Measurements from ENCODE around the gene FAM180A. TPM values are rescaled to one million over a fixed set of nuclear protein-coding genes. Genes with fewer than 3 reads are reported as not detected.

The FAM180A gene
- total and polyA plus RNA-seq, 2 of the 8 experiments (the other 6 are each of a cell fraction or from before 2014, with no cell fraction given): not detected

- H2AFZ ChIP-seq (ENCODE audit: low read length): no peak overlapping the region
- H3K27ac ChIP-seq (ENCODE audit: low read depth, low read length): no peak overlapping the region
- no peaks in the 10 kb centered on the region for H3K9me3 ChIP-seq (ENCODE audit: insufficient read depth in 2 of 2, low read depth in 1 of 2, low read length in 1 of 2)
- POLR2A ChIA-PET (ENCODE audit: partially characterized antibody): interaction anchor here (1.5 kb wide), 1 partner anchor 21 kb away, joined by 4 read pairs; the partner anchor contains the start of gene STMP1
- 96% methylated on average over 3 of the region's 3 CpGs; no CpG with 5 or more reads in 1 of the 2 experiments for WGBS, 2 experiments (ENCODE audit: extremely low coverage in 1 of 2, insufficient coverage in 1 of 2, insufficient read length in 1 of 2, insufficient replicate concordance in 2 of 2, low coverage in 1 of 2, low lambda C conversion rate in 2 of 2, missing lambda C conversion rate in 1 of 2)
- H2BK120ac ChIP-seq (replicated peaks; ENCODE audit: low read depth, low read length): no peak overlapping the region
- no peak overlapping the region for H3K23ac ChIP-seq (ENCODE audit: insufficient read length)
- no peak overlapping the region for H3K4me2 ChIP-seq (ENCODE audit: insufficient read depth in 1 of 2, low read depth in 2 of 2, low read length in 2 of 2)
- H3K4me1 ChIP-seq (replicated peaks in 1 of 4; ENCODE audit: control insufficient read depth in 3 of 4, insufficient read depth in 4 of 4, low read length in 3 of 4): peaks cover 0 to 3% (median 0%) of the 10 kb centered on the region in 4 experiments; a peak in 2 of 7 replicates
- H3K18ac ChIP-seq (ENCODE audit: extremely low read depth, low read length): no peak overlapping the region
- H2BK20ac ChIP-seq (ENCODE audit: low read length): no peak overlapping the region
- FAIRE-seq (no peak), DNase-seq (ENCODE audit: low read depth in 1 of 2, low spot score in 2 of 2) (no peak)
- H3K56ac ChIP-seq (replicated peaks; ENCODE audit: insufficient read length, low read depth, low read length): no peak overlapping the region
- no peak overlapping the region for H4K8ac ChIP-seq (ENCODE audit: extremely low read depth, insufficient read depth, low read length)
- H3K79me2 ChIP-seq (ENCODE audit: control insufficient read depth in 1 of 2, insufficient read depth in 2 of 2, low read length in 2 of 2): no peaks in the 10 kb centered on the region; a peak in 1 of 4 replicates
- CTCF ChIA-PET (ENCODE audit: partially characterized antibody): interaction anchor here (1.4 to 5.9 kb wide), 4 partner anchors 11 to 60 kb away, joined by 7 to 89 read pairs (median 10); no protein-coding TSS in a partner anchor
- no peaks in the 10 kb centered on the region for H3K23me2 ChIP-seq (ENCODE audit: low read depth, low read length)
- H3K4me3 ChIP-seq (ENCODE audit: extremely low read depth in 1 of 4, insufficient read depth in 2 of 4, low read depth in 3 of 4, low read length in 4 of 4): no peak overlapping the region
- no peak overlapping the region for H2BK12ac ChIP-seq (ENCODE audit: low read depth, low read length)
- no peak overlapping the region for H3K14ac ChIP-seq (ENCODE audit: insufficient read length)
- no peaks in the 10 kb centered on the region for H3K27me3 ChIP-seq (replicated peaks in 1 of 4; ENCODE audit: control insufficient read depth in 3 of 4, extremely low read depth in 1 of 4, insufficient read depth in 3 of 4, low read length in 3 of 4)
- no peak overlapping the region for H4K91ac ChIP-seq (replicated peaks; ENCODE audit: insufficient read length, low read length)
- TF ChIP-seq BCL11A (IDR thresholded peaks at IDR 0.05; ENCODE audit: low read depth in 2 of 2, low read length in 2 of 2): no peak
- TF ChIP-seq MAX (IDR thresholded peaks at IDR 0.05): no peak
- TF ChIP-seq PHF8 (conservative IDR thresholded peaks at IDR 0.05; ENCODE audit: low read depth, low read length): no peak
- TF ChIP-seq HDAC2 (IDR thresholded peaks at IDR 0.05; ENCODE audit: borderline replicate concordance in 1 of 2, low read depth in 2 of 2, low read length in 2 of 2): no peak
- TF ChIP-seq FOSL1 (IDR thresholded peaks at IDR 0.05; ENCODE audit: insufficient read depth, low read depth, low read length): no peak
- no peak for TF ChIP-seq KDM5A (IDR thresholded peaks at IDR 0.05; ENCODE audit: low read length)
- no peak overlapping the region for H2BK5ac ChIP-seq (ENCODE audit: low read depth, low read length)
- H2AK5ac ChIP-seq (ENCODE audit: low read depth, low read length): no peak overlapping the region
- H3K79me1 ChIP-seq (ENCODE audit: low read depth, low read length): peaks cover 8% of the 10 kb centered on the region
- H3K9ac ChIP-seq (replicated peaks in 1 of 4; ENCODE audit: extremely low read depth in 1 of 4, low read depth in 3 of 4, low read length in 3 of 4): no peak overlapping the region
- H3K4ac ChIP-seq (replicated peaks; ENCODE audit: insufficient read length, low read depth, low read length): no peak overlapping the region
- H3K36me3 ChIP-seq (ENCODE audit: control insufficient read depth in 2 of 4, insufficient read depth in 4 of 4, low read length in 3 of 4): peaks cover 0 to 9% (median under 1%) of the 10 kb centered on the region in 4 experiments; a peak in 3 of 8 replicates
- H2BK15ac ChIP-seq (ENCODE audit: low read length): no peak overlapping the region
- H4K20me1 ChIP-seq (replicated peaks in 1 of 2; ENCODE audit: control insufficient read depth in 1 of 2, insufficient read depth in 2 of 2, low read length in 2 of 2): peaks cover 0 to 11% of the 10 kb centered on the region in 2 experiments
- no peak overlapping the region for H4K5ac ChIP-seq (ENCODE audit: insufficient read length, low read depth, low read length)
Measured at GRCh38 chr7:135683609-135684008, 65.0 kb downstream of the FAM180A start.
